ENCODE results near the gene CCDC33.

- no peak for TF ChIP-seq CTCF (IDR thresholded peaks at IDR 0.05; ENCODE audit: insufficient read depth, low read length, poor library complexity, severe bottlenecking)
- no peak for TF ChIP-seq EZH2phosphoT487 (conservative IDR thresholded peaks at IDR 0.05; ENCODE audit: low read length)
Measured at GRCh38 chr15:74233851-74234597, 2.1 kb upstream of the CCDC33 start.

Data from SU-DHL-6 (cell line).